GM12878 (cell line): ENCODE data around the gene IGF2BP2. TPM values are rescaled to one million over a fixed set of nuclear protein-coding genes. Genes with fewer than 3 reads are reported as not detected.

Source experiments
- ATAC-seq: fragments of 200-7000 bp; cut with Tn5 transposase; 3 replicates; pipeline ENCODE4 v1.9.1; 2020; ENCODE audit warnings: mild to moderate bottlenecking, moderate library complexity
- BruUV-seq: library from RNA; stranded (reverse); fragments of 400-500 nt; replicated peaks from 2 replicates; lab custom pipeline; 2021; lab: Mats Ljungman, UMichigan
- CTCF ChIA-PET: fragments of 300-600 bp; sonication (Branson Sonifier 250); formaldehyde crosslinking; extraction: SDS; loops from one replicate; lab custom pipeline; 2021; ENCODE audit warnings: inconsistent platforms; lab: Yijun Ruan, JAX
- POLR2A ChIA-PET: fragments of 350-600 bp; formaldehyde crosslinking; extraction: SDS; loops from one replicate; lab custom pipeline; 2021; ENCODE audit warnings: inconsistent platforms; lab: Charles Lee
- RAD21 ChIA-PET: fragments of 300-600 bp; sonication (Branson Sonifier 250); formaldehyde crosslinking; loops from one replicate; lab custom pipeline; 2023; ENCODE audit warnings: antibody characterized with exemption; ENCODE audit not compliant: unreplicated experiment; lab: Charles Lee
- SMC1A ChIA-PET: fragments of 300-600 bp; sonication (Branson Sonifier 250); formaldehyde crosslinking; loops from one replicate; lab custom pipeline; 2023; ENCODE audit not compliant: unreplicated experiment, uncharacterized antibody; lab: Charles Lee
- DNase-seq: peaks from one replicate; pipeline ENCODE4 v3.0.0-alpha.2; 2011; ENCODE audit warnings: low read depth, low spot score
- FAIRE-seq: peaks from 3 replicates; lab custom pipeline; 2011; peaks lifted over from hg19 to GRCh38; lab: Jason Lieb, UNC
- H2AFZ ChIP-seq: 2 replicates; pipeline ENCODE4 v1.6.0; 2011; ENCODE audit warnings: low read depth, low read length, control low read depth; ENCODE audit not compliant: control insufficient read depth
- H3K27ac ChIP-seq: 2 replicates; pipeline ENCODE4 v1.5.1; 2011; ENCODE audit warnings: control low read depth; ENCODE audit not compliant: control insufficient read depth, insufficient read depth
- H3K27me3 ChIP-seq, 2 experiments: replicated peaks in 1 of 2; 2 replicates each; pipeline versions ENCODE4 v1.6.0 to v1.6.1; 2011; ENCODE audit warnings: low read length in 1 of 2; ENCODE audit not compliant: control insufficient read depth in 2 of 2, insufficient read depth in 2 of 2
- H3K36me3 ChIP-seq, 2 experiments: 2 replicates each; pipeline ENCODE4 v1.5.1; 2011; ENCODE audit warnings: low read length in 1 of 2; ENCODE audit not compliant: control insufficient read depth in 2 of 2, insufficient read depth in 2 of 2
- H3K4me1 ChIP-seq: 2 replicates; pipeline ENCODE4 v1.6.1; 2011; ENCODE audit warnings: mild to moderate bottlenecking, low read length, moderate library complexity, mixed read lengths; ENCODE audit not compliant: control insufficient read depth, insufficient read depth
- H3K4me2 ChIP-seq: 2 replicates; pipeline ENCODE4 v1.6.0; 2011; ENCODE audit warnings: control low read depth; ENCODE audit not compliant: control insufficient read depth, insufficient read depth
- H3K4me3 ChIP-seq: fragments of 200-600 bp; sonication (generic); 2 replicates; pipeline ENCODE4 v1.5.1; 2016
- H3K79me2 ChIP-seq: 2 replicates; pipeline ENCODE4 v1.6.0; 2011; ENCODE audit warnings: low read length; ENCODE audit not compliant: control insufficient read depth, insufficient read depth
- H3K9ac ChIP-seq: 2 replicates; pipeline ENCODE4 v1.8.0; 2011; ENCODE audit warnings: low read length, control low read depth, mixed read lengths; ENCODE audit not compliant: control insufficient read depth, insufficient read depth
- H3K9me3 ChIP-seq: replicated peaks from 3 replicates; pipeline ENCODE4 v1.5.1; 2011; ENCODE audit warnings: mild to moderate bottlenecking, low read length; ENCODE audit not compliant: control insufficient read depth, insufficient read depth
- H4K20me1 ChIP-seq: 2 replicates; pipeline ENCODE4 v1.6.0; 2011; ENCODE audit not compliant: control insufficient read depth, insufficient read depth
- EP300 ChIP-seq, 2 experiments: fragments of 150-350 bp in 1 of 2; IDR thresholded peaks; 2 replicates each; pipeline ENCODE4 v1.6.1; 2011 to 2012; ENCODE audit warnings: low read depth in 2 of 2, low read length in 2 of 2, borderline replicate concordance in 1 of 2, improper control_type of control experiment in 1 of 2, inconsistent platforms in 1 of 2; ENCODE audit not compliant: control insufficient read depth in 1 of 2
- HDGF ChIP-seq: fragments of 450-650 bp; IDR thresholded peaks from 2 replicates; pipeline ENCODE4 v1.6.1; 2016; ENCODE audit warnings: antibody characterized with exemption
- IRF3 ChIP-seq: fragments of 450-650 bp; IDR thresholded peaks from 2 replicates; pipeline ENCODE4 v1.6.1; 2014; ENCODE audit warnings: mild to moderate bottlenecking
- NR2C1 ChIP-seq: fragments of 450-650 bp; IDR thresholded peaks from 2 replicates; pipeline ENCODE4 v1.6.1; 2017; ENCODE audit warnings: antibody characterized with exemption, mild to moderate bottlenecking, moderate library complexity
- NRF1 ChIP-seq: conservative IDR thresholded peaks from 2 replicates; pipeline ENCODE4 v1.6.1; 2011; ENCODE audit warnings: mild to moderate bottlenecking, low read depth, low read length, improper control_type of control experiment
- RAD51 ChIP-seq: fragments of 450-650 bp; IDR thresholded peaks from 2 replicates; pipeline ENCODE4 v1.6.1; 2016; ENCODE audit warnings: moderate library complexity, mild to moderate bottlenecking, inconsistent platforms
- SMARCA5 ChIP-seq: fragments of 450-650 bp; IDR thresholded peaks from 2 replicates; pipeline ENCODE4 v1.6.1; 2017; ENCODE audit warnings: mild to moderate bottlenecking
- SREBF1 ChIP-seq: IDR thresholded peaks from 2 replicates; pipeline ENCODE4 v1.6.1; 2012; ENCODE audit warnings: mild to moderate bottlenecking, low read length
- SRF ChIP-seq, 2 experiments: IDR thresholded peaks; 2 replicates each; pipeline ENCODE4 v1.6.1; 2011; ENCODE audit warnings: low read depth in 2 of 2, low read length in 2 of 2, mild to moderate bottlenecking in 1 of 2, moderate library complexity in 1 of 2
- WGBS: methylation state at CpG from one replicate; pipeline ENCODE4 v1.1.6; 2016; ENCODE audit warnings: low lambda C conversion rate; ENCODE audit not compliant: insufficient replicate concordance, insufficient coverage; ENCODE audit errors: missing lambda C conversion rate; 5-methylcytosine and 5-hydroxymethylcytosine counted together
- in situ Hi-C: fragments of 300-500 bp; cut with MboI; formaldehyde crosslinking; loops from 9 replicates; pipeline ENCODE4 v1.14.3; 2018; ENCODE audit warnings: mixed read lengths
- intact Hi-C: fragments of 100-400 bp; cut with micrococcal nuclease; formaldehyde crosslinking; loops from one replicate; pipeline ENCODE4 v1.14.2; 2022; ENCODE audit not compliant: unreplicated experiment
- polyA plus RNA-seq, 11 experiments: library from polyadenylated mRNA; depleted of rRNA in 4 of 11; unstranded in 6 of 11; stranded (reverse) in 5 of 11; fragments of >200 nt; fragmentation: Nextera tagmentation in 4 of 11; fragmentation: Illumina TruSeq in 1 of 11; extraction: Ambion mirVana in 4 of 11; extraction: Trizol in 1 of 11; gene quantifications; 1 replicate in 1 of 11; 2 replicates in 10 of 11; pipeline versions ENCODE4 v1.2.1 to v1.2.3, GENCODE V29; 2011 to 2016; ENCODE audit warnings: inconsistent platforms in 2 of 11, missing spikeins in 2 of 11, low read depth in 1 of 11
- total RNA-seq, 4 experiments: library from RNA; depleted of rRNA in 3 of 4; stranded (reverse); fragments of >200 nt in 3 of 4; fragmentation: Illumina TruSeq in 1 of 4; extraction: Trizol in 1 of 4; gene quantifications; 2 replicates each; pipeline versions ENCODE4 v1.2.1 to v1.2.3, GENCODE V29; 2013 to 2021
- TF ChIP-seq, protein P1 (sequence below): fragments of 450-650 bp; IDR thresholded peaks from 2 replicates; pipeline ENCODE4 v1.6.1; 2017; ENCODE audit warnings: mild to moderate bottlenecking, low read depth, inconsistent platforms; ENCODE audit not compliant: poor library complexity, severe bottlenecking

Gene IGF2BP2
- total and polyA plus RNA-seq, 10 of the 15 experiments (the other 5 are each of a cell fraction or from before 2014, with no cell fraction given), result 0.25 to 0.72 TPM; not detected in 8

DNA sequence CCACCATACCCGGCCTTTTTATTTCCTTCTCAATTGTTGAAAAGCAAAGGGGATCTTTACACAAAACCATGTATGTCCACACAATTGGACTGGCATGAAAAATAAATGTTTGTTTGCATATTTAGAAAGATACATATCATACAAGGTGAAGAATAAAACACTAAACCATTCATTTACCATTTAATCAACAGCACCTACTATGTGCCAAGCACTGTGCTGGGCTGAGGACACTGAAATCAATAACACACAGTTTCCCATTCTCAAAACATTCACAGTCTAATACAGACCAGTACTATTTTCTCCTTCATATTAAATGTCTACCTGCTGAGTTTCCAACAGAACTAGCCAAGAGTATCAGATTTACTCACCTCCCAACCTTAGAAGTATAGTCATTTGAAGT is 84.7 kb downstream of the IGF2BP2 start:
- Histone ChIP-seq H3K4me3 (no peak overlapping the region), H3K36me3 (no peaks in the 10 kb centered on the region), H3K4me2 (no peak overlapping the region), H3K27me3 (no peaks in the 10 kb centered on the region; a peak in 1 of 4 replicates), H3K4me1 (peaks cover 4% of the 10 kb centered on the region), H2AFZ (no peak overlapping the region), H3K9me3 (no peaks in the 10 kb centered on the region), H3K27ac (no peak overlapping the region), H4K20me1 (no peaks in the 10 kb centered on the region), H3K9ac (no peak overlapping the region), H3K79me2 (no peaks in the 10 kb centered on the region)
- ChIA-PET CTCF (interaction anchor here (1.2 kb wide), 1 partner anchor 28 kb away, joined by 6 read pairs; no protein-coding TSS in a partner anchor), POLR2A (no interaction called here), RAD21 (no interaction called here), SMC1A (no interaction called here)
- 44% methylated on average over 1 of the region's 1 CpG for WGBS
- in situ Hi-C loops, result no loop called here
- no peak for FAIRE-seq
- no peak for ATAC-seq
- intact Hi-C loops, result no loop called here
- BruUV-seq, result no TSS peak
- DNase-seq, result no peak
- TF ChIP-seq SMARCA5, result no peak
- TF ChIP-seq SREBF1, result no peak
- no peak for TF ChIP-seq RAD51
- no peak for TF ChIP-seq HDGF
- no peak for TF ChIP-seq NRF1
- TF ChIP-seq SRF (IDR thresholded peaks at IDR 0.05; ENCODE audit: low read depth in 2 of 2, low read length in 2 of 2), result no peak
- TF ChIP-seq NR2C1, result no peak
- TF ChIP-seq, all 136 proteins: peak for 0

DNA sequence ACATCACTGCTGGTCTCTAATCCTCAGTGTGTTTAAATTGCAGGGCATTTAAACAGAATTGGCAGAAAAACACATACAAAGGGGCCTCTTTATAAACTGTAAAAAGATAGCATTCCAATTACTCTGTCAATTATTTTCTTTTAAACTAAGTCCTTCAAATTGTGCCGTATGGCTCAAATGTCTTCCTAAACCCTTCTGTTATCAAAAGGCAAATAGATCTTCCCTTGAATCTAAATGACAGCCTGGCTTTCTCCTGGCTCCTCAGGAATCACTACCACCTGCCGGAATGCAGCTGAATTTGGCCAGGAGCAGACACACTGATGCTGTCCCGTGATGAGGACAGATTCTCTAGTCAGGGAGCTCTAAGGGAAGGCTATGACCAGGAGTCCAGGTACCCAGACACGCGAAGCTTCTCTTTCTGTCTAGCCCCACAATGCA is 85.6 kb downstream of the IGF2BP2 start:
- SMC1A ChIA-PET, result no interaction called here
- Histone ChIP-seq H3K4me1 (no peaks in the 10 kb centered on the region), H3K9ac (no peak overlapping the region), H4K20me1 (no peaks in the 10 kb centered on the region), H3K4me2 (no peak overlapping the region), H3K27ac (no peak overlapping the region), H3K27me3 (no peaks in the 10 kb centered on the region; a peak in 1 of 4 replicates), H3K9me3 (no peaks in the 10 kb centered on the region), H3K79me2 (no peaks in the 10 kb centered on the region), H2AFZ (no peak overlapping the region), H3K36me3 (no peaks in the 10 kb centered on the region), H3K4me3 (no peak overlapping the region)
- POLR2A ChIA-PET, result no interaction called here
- RAD21 ChIA-PET, result no interaction called here
- in situ Hi-C loops (no loop called here), intact Hi-C loops (no loop called here)
- ATAC-seq (no peak), FAIRE-seq (no peak), DNase-seq (no peak)
- BruUV-seq, result no TSS peak
- CTCF ChIA-PET, result interaction anchor here (0.6 to 1.2 kb wide), 2 partner anchors 29 to 77 kb away, joined by 3 to 6 read pairs; no protein-coding TSS in a partner anchor
- no peak for TF ChIP-seq IRF3
- TF ChIP-seq EP300 (IDR thresholded peaks at IDR 0.05; ENCODE audit: borderline replicate concordance in 1 of 2, control insufficient read depth in 1 of 2, low read depth in 2 of 2, low read length in 2 of 2), result no peak
- TF ChIP-seq, protein P1, sequence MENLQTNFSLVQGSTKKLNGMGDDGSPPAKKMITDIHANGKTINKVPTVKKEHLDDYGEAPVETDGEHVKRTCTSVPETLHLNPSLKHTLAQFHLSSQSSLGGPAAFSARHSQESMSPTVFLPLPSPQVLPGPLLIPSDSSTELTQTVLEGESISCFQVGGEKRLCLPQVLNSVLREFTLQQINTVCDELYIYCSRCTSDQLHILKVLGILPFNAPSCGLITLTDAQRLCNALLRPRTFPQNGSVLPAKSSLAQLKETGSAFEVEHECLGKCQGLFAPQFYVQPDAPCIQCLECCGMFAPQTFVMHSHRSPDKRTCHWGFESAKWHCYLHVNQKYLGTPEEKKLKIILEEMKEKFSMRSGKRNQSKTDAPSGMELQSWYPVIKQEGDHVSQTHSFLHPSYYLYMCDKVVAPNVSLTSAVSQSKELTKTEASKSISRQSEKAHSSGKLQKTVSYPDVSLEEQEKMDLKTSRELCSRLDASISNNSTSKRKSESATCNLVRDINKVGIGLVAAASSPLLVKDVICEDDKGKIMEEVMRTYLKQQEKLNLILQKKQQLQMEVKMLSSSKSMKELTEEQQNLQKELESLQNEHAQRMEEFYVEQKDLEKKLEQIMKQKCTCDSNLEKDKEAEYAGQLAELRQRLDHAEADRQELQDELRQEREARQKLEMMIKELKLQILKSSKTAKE, result no peak
- WGBS, result 90% methylated on average over 5 of the region's 5 CpGs
